ENCODE results near the gene IGFLR1.
A peak's percentile ranks its signal among the peaks of the same experiment; 100 is the strongest.
"Not testable (repeated sequence)": the region's sequence is repeated elsewhere in the genome, so short reads cannot be mapped to it uniquely, and the experiment has no call there.

Gene IGFLR1

GRCh38 chr19:35777961-35778360 lies 35.7 kb upstream of the IGFLR1 start:
- DNase-seq (ENCODE audit: low spot score), result no peak

- DNase-seq (ENCODE audit: low spot score), result no peak
Measured at GRCh38 chr19:35777086-35777841, 35.0 kb upstream of the IGFLR1 start.

DNA sequence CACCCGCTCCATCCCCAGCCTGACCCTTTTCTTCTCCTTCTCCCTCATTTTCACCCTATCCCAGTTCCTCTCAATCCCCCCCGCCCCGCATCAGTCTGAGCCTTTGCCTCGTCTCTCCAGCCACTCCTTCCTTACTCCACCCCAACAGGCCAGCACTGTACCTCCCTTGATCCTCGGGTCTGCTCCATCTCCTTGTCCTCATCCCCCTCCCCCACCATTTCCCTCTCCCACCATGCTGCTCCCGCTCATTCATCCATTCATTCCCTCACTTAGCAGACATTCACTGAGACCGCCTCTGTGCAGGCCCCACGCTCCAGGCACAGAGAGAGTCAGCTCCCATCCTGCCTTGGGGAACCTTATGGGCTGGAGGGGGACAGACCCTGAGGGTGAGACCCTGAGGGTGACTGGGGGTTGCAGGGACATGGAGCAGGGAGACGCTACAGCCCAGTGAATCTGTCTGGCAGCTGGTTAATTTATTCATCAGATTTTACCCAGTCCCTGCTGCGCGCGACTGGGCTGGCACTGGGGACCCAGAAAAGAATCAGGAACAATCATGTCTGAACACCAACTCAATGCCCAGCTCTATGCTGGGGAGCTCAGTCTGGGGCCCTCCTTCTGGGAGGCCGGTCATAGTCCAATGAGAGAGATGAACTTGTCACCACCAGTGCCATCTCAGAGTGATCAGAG lies 34.0 kb upstream of the IGFLR1 start:
- peak; percentile 37 for DNase-seq (ENCODE audit: low spot score)

DNA sequence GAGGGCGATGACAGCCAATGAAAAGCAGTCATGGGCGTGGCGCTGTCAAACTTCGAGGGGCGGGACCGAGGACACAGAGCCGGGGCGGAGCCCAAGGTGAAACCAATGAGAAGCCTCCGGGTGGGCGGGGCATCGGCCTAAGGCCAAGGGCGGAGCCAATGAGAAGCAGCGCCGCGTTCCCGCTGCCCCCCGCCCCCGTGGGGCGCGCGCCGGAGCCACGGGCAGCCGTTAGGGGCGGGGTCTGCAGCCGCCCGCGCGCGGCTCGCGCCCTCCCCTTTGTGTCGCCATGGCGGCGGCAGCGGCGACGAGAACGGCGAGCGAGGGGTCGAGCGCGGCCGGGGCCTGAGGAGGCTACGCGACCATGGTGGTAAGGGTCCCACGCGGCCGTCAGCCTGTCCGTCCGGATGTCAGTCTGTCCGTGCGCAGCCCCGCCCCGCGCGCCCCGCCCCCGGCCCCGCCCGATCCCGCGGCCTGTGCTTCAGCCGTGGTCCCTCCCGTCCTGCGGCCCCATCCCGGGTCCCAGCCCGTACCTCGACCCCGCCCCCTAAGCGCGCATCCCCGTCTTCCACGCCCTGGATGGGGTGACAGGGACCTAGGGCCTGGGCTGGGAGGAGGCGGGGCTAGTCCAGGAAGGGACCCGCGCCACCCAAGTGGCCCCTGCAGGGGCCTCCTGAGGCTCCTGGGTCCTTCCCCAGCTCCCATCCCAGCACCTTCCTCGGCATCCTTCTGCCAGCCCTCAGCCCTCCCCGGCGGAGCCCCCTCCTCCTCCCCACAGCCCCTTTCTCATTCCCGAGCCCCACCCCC lies 33.2 kb upstream of the IGFLR1 start, which contains the start of gene ARHGAP33:
TSS of gene ARHGAP33 (plus strand) at position 267 of the 804 bp plus-strand sequence. CDS start at position 362, 95 bp downstream.
- DNase-seq (ENCODE audit: low spot score), result peak; percentile 96

DNA sequence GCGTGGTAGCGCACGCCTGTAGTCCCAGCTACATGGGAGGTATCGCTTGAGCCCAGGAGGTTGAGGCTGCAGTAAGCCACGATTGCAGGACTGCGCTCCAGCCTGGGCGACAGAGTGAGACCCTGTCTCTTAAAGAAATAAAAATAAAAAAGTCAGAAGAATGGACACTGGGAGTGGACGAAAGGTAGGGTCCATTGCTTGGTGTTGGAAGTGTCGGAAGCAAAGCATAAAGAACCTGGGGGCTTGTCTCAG lies 32.7 kb upstream of the IGFLR1 start:
- no peak for DNase-seq (ENCODE audit: low spot score)

GRCh38 chr19:35774274-35775045 lies 32.2 kb upstream of the IGFLR1 start:
- DNase-seq (ENCODE audit: low spot score), result no peak

DNA sequence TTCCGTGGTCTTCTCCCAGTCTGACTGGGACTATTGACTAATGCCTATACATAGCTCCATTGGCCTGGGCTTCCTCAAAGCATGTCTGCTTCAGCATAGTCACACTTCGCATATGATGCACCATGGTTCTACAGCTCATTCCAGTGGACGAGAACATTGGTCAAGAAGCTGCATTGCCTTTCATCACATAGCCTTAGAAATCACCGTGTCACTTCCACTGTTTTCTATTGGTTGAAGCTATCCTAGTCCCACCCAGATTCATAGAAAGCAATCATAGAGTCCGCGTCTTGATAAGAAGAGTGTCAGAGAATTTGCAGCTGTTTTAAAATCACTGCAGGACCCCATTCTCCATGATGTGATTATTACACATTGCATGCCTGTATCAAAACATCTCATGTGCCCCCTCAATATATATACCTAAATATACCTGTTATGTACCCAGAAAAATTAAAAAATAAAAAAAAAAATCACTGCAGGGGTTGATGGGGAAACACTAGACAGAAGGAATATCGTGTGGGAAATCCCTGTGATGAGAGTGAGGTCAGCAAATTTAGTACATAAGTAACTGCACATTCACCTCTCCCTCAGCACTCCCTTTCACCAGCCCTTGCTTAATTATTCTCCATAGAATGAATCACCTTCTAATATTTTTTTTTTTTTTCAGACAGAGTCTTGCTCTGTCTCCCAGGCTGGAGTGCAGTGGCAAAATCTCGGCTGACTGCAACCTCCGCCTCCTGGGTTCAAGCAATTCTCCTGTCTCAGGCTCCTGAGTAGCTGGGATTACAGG lies 31.0 kb upstream of the IGFLR1 start:
- DNase-seq (ENCODE audit: low spot score), result no peak

GRCh38 chr19:35772362-35772761 lies 30.1 kb upstream of the IGFLR1 start:
- not testable (repeated sequence) for DNase-seq (ENCODE audit: low spot score)

DNA sequence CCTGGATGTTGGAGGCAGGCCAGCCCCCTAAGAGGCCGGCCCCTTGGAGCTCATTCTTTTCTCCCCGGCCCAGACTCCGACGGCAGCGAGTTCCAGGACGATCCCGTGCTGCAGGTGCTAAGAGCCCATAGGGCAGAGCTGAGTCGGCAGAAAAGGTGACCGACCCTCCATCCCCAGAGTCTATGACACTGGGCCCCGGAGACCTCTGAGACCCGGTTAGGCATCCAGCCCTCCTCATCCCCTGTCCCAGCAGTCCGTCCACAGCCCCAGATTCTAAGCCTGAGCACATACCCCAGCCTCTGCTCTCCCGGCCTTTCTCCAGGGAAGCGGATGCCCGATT lies 25.8 kb upstream of the IGFLR1 start:
- DNase-seq (ENCODE audit: low spot score), result no peak

- DNase-seq (ENCODE audit: low spot score), result peak; percentile 51
Measured at GRCh38 chr19:35767288-35768081, 25.2 kb upstream of the IGFLR1 start.

DNA sequence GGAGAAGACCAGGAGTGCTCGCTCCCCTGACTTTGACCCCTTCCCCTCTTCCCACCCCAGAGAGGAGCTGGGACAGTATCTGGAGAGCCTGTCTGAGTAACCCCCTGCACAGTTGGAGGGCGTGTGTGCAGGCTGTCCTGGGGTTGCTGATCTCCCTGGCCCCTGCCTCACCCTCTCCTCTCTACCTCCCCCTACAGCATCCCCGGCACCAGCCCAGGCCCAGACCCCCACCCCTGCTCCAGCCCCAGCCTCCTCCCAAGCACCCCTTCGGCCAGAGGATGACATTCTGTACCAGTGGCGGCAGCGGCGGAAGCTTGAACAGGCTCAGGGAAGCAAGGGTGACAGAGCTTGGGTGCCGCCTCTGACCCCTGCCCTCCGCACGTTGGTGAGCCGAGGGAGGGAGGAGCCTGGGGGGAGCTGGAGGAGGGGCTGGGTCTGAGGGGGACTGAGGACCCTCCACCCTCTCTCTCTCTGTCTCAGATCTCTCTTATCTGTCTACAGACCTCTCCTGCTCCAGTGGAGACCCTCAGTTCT lies 24.4 kb upstream of the IGFLR1 start:
- DNase-seq (ENCODE audit: low spot score), result no peak

DNA sequence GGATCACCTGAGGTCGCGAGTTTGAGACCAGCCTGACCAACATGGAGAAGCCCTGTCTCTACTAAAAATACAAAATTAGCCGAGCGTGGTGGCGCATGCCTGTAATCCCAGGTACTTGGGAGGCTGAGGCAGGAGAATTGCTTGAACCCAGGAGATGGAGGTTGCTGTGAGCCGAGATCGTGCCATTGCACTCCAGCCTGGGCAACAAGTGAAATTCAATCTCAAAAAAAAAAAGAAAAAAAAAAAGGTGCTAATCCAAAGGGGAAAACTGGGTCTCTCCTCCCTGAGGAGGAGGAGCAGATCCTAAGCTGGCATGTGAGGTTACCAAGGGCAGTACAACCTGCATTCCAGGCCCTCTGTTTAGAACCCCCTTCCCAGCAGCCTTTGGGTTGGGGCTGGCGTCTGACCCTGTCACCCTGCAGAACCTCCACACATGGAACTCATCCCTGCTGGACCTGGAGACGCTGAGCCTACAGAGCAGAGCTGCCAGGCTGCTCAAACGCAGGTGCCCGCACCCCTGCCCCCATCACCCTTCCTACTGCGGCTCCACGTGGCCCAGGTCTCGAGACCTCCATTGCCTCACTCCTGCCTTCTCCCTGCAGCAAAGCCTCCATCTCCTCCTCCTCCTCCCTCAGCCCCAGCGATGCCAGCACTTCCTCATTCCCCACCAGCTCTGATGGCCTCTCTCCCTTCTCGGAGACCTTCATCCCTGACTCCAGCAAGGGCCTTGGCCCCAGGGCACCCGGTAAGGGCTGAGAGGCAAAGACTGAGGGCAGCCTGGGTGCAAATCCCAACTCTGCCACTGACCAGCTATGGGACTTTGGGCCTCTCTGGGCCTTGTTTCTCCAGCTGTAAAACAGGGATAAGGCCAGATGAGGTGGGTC lies 22.4 kb upstream of the IGFLR1 start:
- no peak for DNase-seq (ENCODE audit: low spot score)

GRCh38 chr19:35760711-35761349 lies 18.6 kb upstream of the IGFLR1 start:
- DNase-seq (ENCODE audit: low spot score), result no peak

DNA sequence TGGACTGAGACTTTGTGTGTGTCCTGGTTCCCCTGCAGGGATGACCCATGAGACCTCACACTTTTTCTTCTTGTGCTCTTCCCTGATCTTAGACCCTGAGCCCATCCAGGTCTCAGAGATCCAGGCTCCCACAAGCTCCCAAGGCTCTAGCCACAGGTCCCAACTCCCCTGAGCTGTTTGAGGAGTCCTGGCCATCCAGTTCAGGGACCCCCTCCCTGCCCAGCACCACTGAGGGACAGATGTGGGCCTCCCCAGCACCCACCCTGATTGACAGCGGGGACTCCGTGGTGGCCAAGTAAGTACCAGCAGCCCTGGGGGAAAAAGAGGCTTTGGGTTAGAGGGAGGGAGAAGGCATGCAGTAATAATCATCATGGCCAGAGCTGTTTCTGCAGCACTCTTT lies 17.4 kb upstream of the IGFLR1 start:
- DNase-seq (ENCODE audit: low spot score), result no peak

DNA sequence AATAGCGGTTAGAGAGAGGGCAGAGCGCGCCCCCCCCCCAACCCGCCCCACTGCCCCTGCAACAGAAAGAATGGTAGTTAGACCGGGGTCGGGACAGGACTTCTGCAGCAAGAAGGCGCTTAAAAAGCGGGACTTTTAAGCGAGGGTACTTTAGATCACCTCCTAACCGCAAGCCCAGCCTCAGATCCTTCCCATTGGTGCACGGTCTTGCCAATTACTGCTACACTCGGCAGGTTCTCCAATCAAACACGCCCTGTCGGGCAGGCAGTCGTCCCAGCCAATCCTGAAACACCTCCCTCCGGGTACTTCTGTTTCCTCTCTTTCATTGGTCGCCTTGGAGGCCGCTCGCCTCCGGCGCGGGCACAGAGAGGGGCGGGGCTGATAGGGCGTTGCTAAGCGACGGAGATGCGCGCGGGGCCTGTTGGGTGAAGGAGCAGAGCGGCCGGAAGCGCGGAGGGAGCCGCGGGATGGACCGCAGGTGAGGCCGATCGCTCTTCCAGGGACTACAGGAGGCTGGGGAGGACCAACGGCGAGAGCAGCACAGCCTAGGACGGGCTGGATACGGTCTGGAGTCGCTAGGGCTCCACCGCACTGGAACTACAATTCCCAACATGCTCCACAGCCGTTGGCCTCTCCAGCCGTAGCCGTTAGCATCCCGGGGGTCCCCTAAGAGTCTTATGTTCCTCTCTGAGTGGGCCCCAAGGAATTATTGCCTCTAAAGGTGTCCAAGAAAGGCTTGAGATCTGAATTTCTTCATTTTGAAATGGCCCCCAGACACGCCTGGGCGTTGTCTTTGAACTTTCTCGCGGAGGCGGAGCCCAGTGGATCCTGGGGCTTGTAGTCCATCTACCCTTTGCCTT lies 15.7 kb upstream of the IGFLR1 start, which contains the start of gene PROSER3:
TSS of gene PROSER3 (plus strand) at position 428 of the 860 bp plus-strand sequence. CDS start at position 468, 40 bp downstream.
- DNase-seq (ENCODE audit: low spot score), result peak; percentile 99

GRCh38 chr19:35757231-35757748 lies 15.0 kb upstream of the IGFLR1 start:
- DNase-seq (ENCODE audit: low spot score), result no peak

Measured in SK-N-DZ (cell line).